ENCODE measurements around the gene ARID1B.

DNA sequence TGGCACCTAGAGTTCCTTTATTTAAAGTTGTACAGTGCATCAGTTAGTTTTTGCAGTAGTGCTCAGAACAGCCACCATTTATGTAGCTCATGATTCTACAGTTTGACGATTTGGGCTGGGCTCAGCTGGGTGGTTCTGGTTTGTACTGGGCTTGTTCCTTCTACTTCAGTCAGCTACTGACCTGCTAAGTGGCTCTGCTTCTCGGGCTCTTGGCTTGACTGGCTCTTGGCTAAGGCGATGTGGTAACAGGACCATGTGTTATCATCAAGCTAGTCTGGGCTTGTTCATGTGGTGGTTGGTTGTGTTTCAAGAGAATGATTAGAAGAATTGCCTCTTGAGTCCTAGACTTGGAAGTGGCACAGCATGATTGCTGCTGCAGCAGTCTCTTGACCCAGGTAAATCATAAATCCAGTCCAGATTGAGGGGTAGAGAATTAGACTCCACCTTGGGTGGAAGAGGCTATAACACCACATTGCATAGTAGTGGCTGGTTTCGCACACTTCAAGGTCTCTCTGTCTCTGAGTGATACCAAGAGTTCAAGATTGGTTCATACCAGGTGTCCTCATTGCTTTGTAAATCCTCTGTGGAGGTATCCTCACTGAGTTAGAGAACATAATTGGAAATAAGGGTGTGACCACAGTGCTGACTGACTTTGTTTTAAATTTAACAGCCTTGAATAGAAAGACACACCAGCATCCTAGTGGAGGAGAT is 253.0 kb downstream of the ARID1B start:
- TF ChIP-seq EZH2 (IDR thresholded peaks at IDR 0.05; ENCODE audit: borderline replicate concordance, low read depth, low read length, severe bottlenecking) (no peak), CTCF (IDR thresholded peaks at IDR 0.05; ENCODE audit: borderline replicate concordance, extremely low read depth, low read length, poor library complexity, severe bottlenecking) (no peak)

All from DND-41 (cell line).